Lower leg skin (tissue), 3 donors: ENCODE data around the gene PARD6G.

Experiments used
- POLR2A ChIP-seq, 2 donors: fragments of 450-650 bp; IDR thresholded peaks; one replicate each; pipeline ENCODE4 v1.6.1; 2016 to 2017; ENCODE audit warnings: antibody characterized with exemption in 2 of 2, mild to moderate bottlenecking in 1 of 2, moderate library complexity in 1 of 2
- TF ChIP-seq, protein P1 (sequence below), 3 donors: fragments of 450-650 bp; IDR thresholded peaks; one replicate each; pipeline ENCODE4 v1.5.1; 2016; ENCODE audit warnings: antibody characterized with exemption in 3 of 3, mild to moderate bottlenecking in 3 of 3, moderate library complexity in 2 of 3

DNA sequence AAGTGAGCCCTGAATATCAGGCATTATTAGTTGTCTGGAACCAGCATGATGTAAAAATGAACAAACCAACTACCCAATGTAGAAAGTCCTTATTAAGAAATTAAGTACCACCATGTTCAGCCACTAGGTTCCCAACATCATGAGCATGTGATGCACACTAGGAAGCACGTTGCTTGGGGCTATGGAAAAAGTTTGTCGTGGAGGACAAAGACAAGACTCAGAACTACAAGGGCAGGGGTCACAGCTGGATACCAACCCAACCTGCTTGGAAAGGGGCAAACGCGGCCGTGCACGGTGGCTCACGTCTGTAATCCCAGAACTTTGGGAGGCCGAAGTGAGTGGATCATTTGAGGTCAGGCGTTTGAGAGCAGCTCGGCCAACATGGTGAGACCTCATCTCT, 74.3 kb downstream of the PARD6G start:
- TF ChIP-seq, protein P1, sequence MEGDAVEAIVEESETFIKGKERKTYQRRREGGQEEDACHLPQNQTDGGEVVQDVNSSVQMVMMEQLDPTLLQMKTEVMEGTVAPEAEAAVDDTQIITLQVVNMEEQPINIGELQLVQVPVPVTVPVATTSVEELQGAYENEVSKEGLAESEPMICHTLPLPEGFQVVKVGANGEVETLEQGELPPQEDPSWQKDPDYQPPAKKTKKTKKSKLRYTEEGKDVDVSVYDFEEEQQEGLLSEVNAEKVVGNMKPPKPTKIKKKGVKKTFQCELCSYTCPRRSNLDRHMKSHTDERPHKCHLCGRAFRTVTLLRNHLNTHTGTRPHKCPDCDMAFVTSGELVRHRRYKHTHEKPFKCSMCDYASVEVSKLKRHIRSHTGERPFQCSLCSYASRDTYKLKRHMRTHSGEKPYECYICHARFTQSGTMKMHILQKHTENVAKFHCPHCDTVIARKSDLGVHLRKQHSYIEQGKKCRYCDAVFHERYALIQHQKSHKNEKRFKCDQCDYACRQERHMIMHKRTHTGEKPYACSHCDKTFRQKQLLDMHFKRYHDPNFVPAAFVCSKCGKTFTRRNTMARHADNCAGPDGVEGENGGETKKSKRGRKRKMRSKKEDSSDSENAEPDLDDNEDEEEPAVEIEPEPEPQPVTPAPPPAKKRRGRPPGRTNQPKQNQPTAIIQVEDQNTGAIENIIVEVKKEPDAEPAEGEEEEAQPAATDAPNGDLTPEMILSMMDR (IDR thresholded peaks at IDR 0.05) = no peak
- no peak for TF ChIP-seq POLR2A (IDR thresholded peaks at IDR 0.05)
